ENCODE data around the gene D2HGDH.

The D2HGDH gene

GRCh38 chr2:241768251-241768711, 33.9 kb downstream of the D2HGDH start:
- 95% methylated on average over 29 of the region's 29 CpGs for WGBS
- Histone ChIP-seq H3K36me3 (ENCODE audit: control insufficient read depth in 1 of 2, insufficient read depth in 2 of 2, low read depth in 1 of 2, low read length in 2 of 2) (peaks cover 3 to 37% of the 10 kb centered on the region in 2 experiments), H2BK12ac (ENCODE audit: low read length in 2 of 2) (no peak overlapping the region), H3K27me3 (ENCODE audit: control insufficient read depth in 1 of 2, insufficient read depth in 1 of 2, low read length in 2 of 2) (peaks cover 0 to 15% of the 10 kb centered on the region in 2 experiments), H3K4me3 (ENCODE audit: insufficient read depth in 1 of 2, low read depth in 1 of 2, low read length in 2 of 2) (no peak overlapping the region), H2BK120ac (ENCODE audit: low read depth, low read length) (no peak overlapping the region), H3K4ac (ENCODE audit: low read depth in 1 of 2, low read length in 2 of 2) (no peak overlapping the region), H4K91ac (ENCODE audit: low read length) (peak overlapping the region; percentile 46), H2AK5ac (ENCODE audit: low read length, severe bottlenecking) (no peak overlapping the region), H3K9me3 (ENCODE audit: control insufficient read depth, low read length) (no peaks in the 10 kb centered on the region), H3K18ac (ENCODE audit: low read depth in 1 of 2, low read length in 2 of 2) (no peak overlapping the region), H3K79me1 (replicated peaks; ENCODE audit: low read length, poor library complexity, severe bottlenecking) (peaks cover 5% of the 10 kb centered on the region), H3K27ac (ENCODE audit: low read length, poor library complexity, severe bottlenecking) (no peak overlapping the region), H3K4me2 (ENCODE audit: low read length, poor library complexity, severe bottlenecking) (no peak overlapping the region), H3K9ac (ENCODE audit: low read length) (no peak overlapping the region), H2BK5ac (ENCODE audit: low read depth, low read length, poor library complexity, severe bottlenecking) (no peak overlapping the region), H4K8ac (ENCODE audit: low read length) (no peak overlapping the region), H3K4me1 (ENCODE audit: control insufficient read depth, insufficient read depth, low read depth, low read length) (peaks cover 34% of the 10 kb centered on the region), H2BK15ac (ENCODE audit: low read depth, poor library complexity, severe bottlenecking) (no peak overlapping the region), H3K23ac (ENCODE audit: low read length in 2 of 2) (no peak overlapping the region), H2AFZ (ENCODE audit: low read depth, low read length) (no peak overlapping the region), H3K14ac (ENCODE audit: low read length in 2 of 2) (peak overlapping the region in 1 of 2 experiments; percentile 49)
- no peak for DNase-seq

- Histone ChIP-seq H3K9me3 (ENCODE audit: control insufficient read depth, low read length) (no peaks in the 10 kb centered on the region), H2BK5ac (ENCODE audit: low read depth, low read length, poor library complexity, severe bottlenecking) (no peak overlapping the region), H3K36me3 (ENCODE audit: control insufficient read depth in 1 of 2, insufficient read depth in 2 of 2, low read depth in 1 of 2, low read length in 2 of 2) (peaks cover 0 to 36% of the 10 kb centered on the region in 2 experiments), H3K18ac (ENCODE audit: low read depth in 1 of 2, low read length in 2 of 2) (no peak overlapping the region), H2BK15ac (ENCODE audit: low read depth, poor library complexity, severe bottlenecking) (no peak overlapping the region), H4K8ac (ENCODE audit: low read length) (no peak overlapping the region), H3K23ac (ENCODE audit: low read length in 2 of 2) (no peak overlapping the region), H3K4me1 (ENCODE audit: control insufficient read depth, insufficient read depth, low read depth, low read length) (peaks cover 34% of the 10 kb centered on the region), H3K4ac (ENCODE audit: low read depth in 1 of 2, low read length in 2 of 2) (no peak overlapping the region), H2BK12ac (ENCODE audit: low read length in 2 of 2) (no peak overlapping the region), H3K9ac (ENCODE audit: low read length) (no peak overlapping the region), H2AK5ac (ENCODE audit: low read length, severe bottlenecking) (no peak overlapping the region), H3K79me1 (replicated peaks; ENCODE audit: low read length, poor library complexity, severe bottlenecking) (peaks cover 5% of the 10 kb centered on the region), H4K91ac (ENCODE audit: low read length) (peak overlapping the region; percentile 50), H2BK120ac (ENCODE audit: low read depth, low read length) (no peak overlapping the region), H2AFZ (ENCODE audit: low read depth, low read length) (no peak overlapping the region), H3K4me3 (ENCODE audit: insufficient read depth in 1 of 2, low read depth in 1 of 2, low read length in 2 of 2) (peak overlapping the region in 1 of 2 experiments; percentile 27), H3K14ac (ENCODE audit: low read length in 2 of 2) (peak overlapping the region in 1 of 2 experiments; percentile 55), H3K27ac (ENCODE audit: low read length, poor library complexity, severe bottlenecking) (no peak overlapping the region), H3K27me3 (ENCODE audit: control insufficient read depth in 1 of 2, insufficient read depth in 1 of 2, low read length in 2 of 2) (peaks cover 0 to 20% of the 10 kb centered on the region in 2 experiments), H3K4me2 (ENCODE audit: low read length, poor library complexity, severe bottlenecking) (no peak overlapping the region)
- 95% methylated on average over 9 of the region's 11 CpGs for WGBS
- no peak for DNase-seq
These were observed 34.4 kb downstream of the D2HGDH start for GRCh38 chr2:241768850-241769249.

GRCh38 chr2:241769819-241770184, 35.4 kb downstream of the D2HGDH start:
- H2AFZ ChIP-seq (ENCODE audit: low read depth, low read length) = no peak overlapping the region
- 86% methylated on average over 13 of the region's 13 CpGs for WGBS
- H3K4me1 ChIP-seq (ENCODE audit: control insufficient read depth, insufficient read depth, low read depth, low read length) = peaks cover 37% of the 10 kb centered on the region
- H4K8ac ChIP-seq (ENCODE audit: low read length) = no peak overlapping the region
- H3K79me1 ChIP-seq (replicated peaks; ENCODE audit: low read length, poor library complexity, severe bottlenecking) = peaks cover 2% of the 10 kb centered on the region
- H3K36me3 ChIP-seq (ENCODE audit: control insufficient read depth in 1 of 2, insufficient read depth in 2 of 2, low read depth in 1 of 2, low read length in 2 of 2) = peaks cover 0 to 30% of the 10 kb centered on the region in 2 experiments
- H3K14ac ChIP-seq (ENCODE audit: low read length in 2 of 2) = no peak overlapping the region
- no peak overlapping the region for H2BK5ac ChIP-seq (ENCODE audit: low read depth, low read length, poor library complexity, severe bottlenecking)
- DNase-seq = no peak
- H2BK120ac ChIP-seq (ENCODE audit: low read depth, low read length) = no peak overlapping the region
- no peak overlapping the region for H4K91ac ChIP-seq (ENCODE audit: low read length)
- H3K27ac ChIP-seq (ENCODE audit: low read length, poor library complexity, severe bottlenecking) = no peak overlapping the region
- no peak overlapping the region for H3K4me3 ChIP-seq (ENCODE audit: insufficient read depth in 1 of 2, low read depth in 1 of 2, low read length in 2 of 2)
- H3K4ac ChIP-seq (ENCODE audit: low read depth in 1 of 2, low read length in 2 of 2) = no peak overlapping the region
- no peak overlapping the region for H3K18ac ChIP-seq (ENCODE audit: low read depth in 1 of 2, low read length in 2 of 2)
- no peak overlapping the region for H3K4me2 ChIP-seq (ENCODE audit: low read length, poor library complexity, severe bottlenecking)
- no peaks in the 10 kb centered on the region for H3K9me3 ChIP-seq (ENCODE audit: control insufficient read depth, low read length)
- H3K23ac ChIP-seq (ENCODE audit: low read length in 2 of 2) = no peak overlapping the region
- no peak overlapping the region for H2BK12ac ChIP-seq (ENCODE audit: low read length in 2 of 2)
- H2AK5ac ChIP-seq (ENCODE audit: low read length, severe bottlenecking) = no peak overlapping the region
- no peak overlapping the region for H2BK15ac ChIP-seq (ENCODE audit: low read depth, poor library complexity, severe bottlenecking)
- peaks cover 0 to 23% of the 10 kb centered on the region in 2 experiments for H3K27me3 ChIP-seq (ENCODE audit: control insufficient read depth in 1 of 2, insufficient read depth in 1 of 2, low read length in 2 of 2)
- H3K9ac ChIP-seq (ENCODE audit: low read length) = no peak overlapping the region

- H3K4me2 ChIP-seq (ENCODE audit: low read length, poor library complexity, severe bottlenecking) = no peak overlapping the region
- no peak overlapping the region for H3K4ac ChIP-seq (ENCODE audit: low read depth in 1 of 2, low read length in 2 of 2)
- H3K36me3 ChIP-seq (ENCODE audit: control insufficient read depth in 1 of 2, insufficient read depth in 2 of 2, low read depth in 1 of 2, low read length in 2 of 2) = peaks cover 0 to 28% of the 10 kb centered on the region in 2 experiments
- H3K9me3 ChIP-seq (ENCODE audit: control insufficient read depth, low read length) = no peaks in the 10 kb centered on the region
- H3K9ac ChIP-seq (ENCODE audit: low read length) = no peak overlapping the region
- H2BK12ac ChIP-seq (ENCODE audit: low read length in 2 of 2) = no peak overlapping the region
- H3K18ac ChIP-seq (ENCODE audit: low read depth in 1 of 2, low read length in 2 of 2) = no peak overlapping the region
- H3K27ac ChIP-seq (ENCODE audit: low read length, poor library complexity, severe bottlenecking) = no peak overlapping the region
- no peak overlapping the region for H4K91ac ChIP-seq (ENCODE audit: low read length)
- no peak overlapping the region for H3K23ac ChIP-seq (ENCODE audit: low read length in 2 of 2)
- no peak overlapping the region for H2BK120ac ChIP-seq (ENCODE audit: low read depth, low read length)
- H3K4me3 ChIP-seq (ENCODE audit: insufficient read depth in 1 of 2, low read depth in 1 of 2, low read length in 2 of 2) = no peak overlapping the region
- peaks cover 0 to 28% of the 10 kb centered on the region in 2 experiments for H3K27me3 ChIP-seq (ENCODE audit: control insufficient read depth in 1 of 2, insufficient read depth in 1 of 2, low read length in 2 of 2)
- no peak overlapping the region for H4K8ac ChIP-seq (ENCODE audit: low read length)
- no peaks in the 10 kb centered on the region for H3K79me1 ChIP-seq (replicated peaks; ENCODE audit: low read length, poor library complexity, severe bottlenecking)
- no peak overlapping the region for H2AK5ac ChIP-seq (ENCODE audit: low read length, severe bottlenecking)
- DNase-seq = no peak
- H3K14ac ChIP-seq (ENCODE audit: low read length in 2 of 2) = no peak overlapping the region
- peaks cover 42% of the 10 kb centered on the region for H3K4me1 ChIP-seq (ENCODE audit: control insufficient read depth, insufficient read depth, low read depth, low read length)
- WGBS = 66% methylated on average over 27 of the region's 27 CpGs
- H2AFZ ChIP-seq (ENCODE audit: low read depth, low read length) = no peak overlapping the region
- no peak overlapping the region for H2BK5ac ChIP-seq (ENCODE audit: low read depth, low read length, poor library complexity, severe bottlenecking)
- no peak overlapping the region for H2BK15ac ChIP-seq (ENCODE audit: low read depth, poor library complexity, severe bottlenecking)
These were observed 35.9 kb downstream of the D2HGDH start for GRCh38 chr2:241770185-241770935.
